Stomach (tissue), 9 donors: ENCODE measurements around the gene STAT1. TPM values are rescaled to one million over a fixed set of nuclear protein-coding genes. Genes with fewer than 3 reads are reported as not detected.

ENCODE experiments used
- DNase-seq, 2 donors: peaks; one replicate each; pipeline versions ENCODE4 v3.0.0 to v3.0.0-alpha.2; 2013 to 2019
- H3K27ac ChIP-seq, 5 donors: fragments of 200-600 bp in 4 of 5; sonication (generic) in 4 of 5; one replicate each; pipeline ENCODE4 v1.5.1; 2013 to 2019; ENCODE audit warnings: mild to moderate bottlenecking in 1 of 5, moderate library complexity in 1 of 5
- H3K27me3 ChIP-seq, 3 donors: fragments of 200-600 bp; sonication (generic); one replicate each; pipeline ENCODE4 v1.5.1; 2017 to 2019; ENCODE audit warnings: mixed run types in 1 of 3
- H3K36me3 ChIP-seq, 4 donors: fragments of 200-600 bp; sonication (generic); 1 replicate in 3 of 4; 2 replicates in 1 of 4; pipeline ENCODE4 v1.5.1; 2016 to 2019
- H3K4me1 ChIP-seq, 4 donors: fragments of 200-600 bp; sonication (generic); one replicate each; pipeline ENCODE4 v1.5.1; 2016 to 2019
- H3K4me3 ChIP-seq, 4 donors: fragments of 200-600 bp; sonication (generic) in 3 of 4; one replicate each; pipeline ENCODE4 v1.5.1; 2016 to 2019; ENCODE audit warnings: mild to moderate bottlenecking in 1 of 4
- H3K9me3 ChIP-seq, 4 donors: fragments of 200-600 bp; sonication (generic); one replicate each; pipeline ENCODE4 v1.5.1; 2016 to 2019
- EP300 ChIP-seq: sonication (generic); formaldehyde crosslinking; IDR thresholded peaks from one replicate; pipeline ENCODE4 v1.6.1; 2017; ENCODE audit warnings: antibody characterized with exemption
- POLR2A ChIP-seq, 4 donors: fragments of 450-650 bp; IDR thresholded peaks; one replicate each; pipeline ENCODE4 v1.6.1; 2016; ENCODE audit warnings: antibody characterized with exemption in 4 of 4, control low read depth in 2 of 4, mild to moderate bottlenecking in 1 of 4, moderate library complexity in 1 of 4
- POLR2AphosphoS5 ChIP-seq, 3 donors: sonication (generic); formaldehyde crosslinking; IDR thresholded peaks; one replicate each; pipeline ENCODE4 v1.6.1; 2016; ENCODE audit warnings: antibody characterized with exemption in 3 of 3
- WGBS, 5 donors: extraction: QIAGEN DNeasy Blood & Tissue Kit in 3 of 5; methylation state at CpG; one replicate each; pipeline versions ENCODE4 v1.1.5 to v1.1.7; 2013 to 2018; 5-methylcytosine and 5-hydroxymethylcytosine counted together
- intact Hi-C: fragments of 100-400 bp; cut with DNase I; formaldehyde crosslinking; loops from one replicate; pipeline ENCODE4 v1.15.1; 2023; ENCODE audit warnings: low total_unique reads
- polyA plus RNA-seq, 3 donors: library from polyadenylated mRNA; stranded (reverse); fragments of 200-250 nt; gene quantifications; one replicate each; pipeline ENCODE4 v1.2.3, GENCODE V29; 2013
- total RNA-seq, 5 donors: library from RNA; depleted of rRNA; stranded (reverse); fragments of >200 nt; gene quantifications; one replicate each; pipeline versions ENCODE4 v1.1.0 to v1.2.3, GENCODE V29; 2014 to 2016
- TF ChIP-seq, protein P1 (sequence below), 7 experiments: fragments of 450-650 bp in 4 of 7; fragments of 200-600 bp in 3 of 7; sonication (generic) in 3 of 7; IDR thresholded peaks; one replicate each; pipeline ENCODE4 v1.5.1; 2016 to 2019; ENCODE audit warnings: antibody characterized with exemption in 7 of 7, control low read depth in 2 of 7, mild to moderate bottlenecking in 1 of 7
- donor health status: healthy with polysubstance abuse.
- donor health status: Bipolar disorder and iron deficiency.
- donor health status: healthy.

The STAT1 gene
- total and polyA plus RNA-seq, 8 donors, result 23.2 to 289 (median 61.7) TPM

GRCh38 chr2:191026377-191026776 lies 12.4 kb upstream of the STAT1 start:
- Histone ChIP-seq H3K9me3 (no peaks in the 10 kb centered on the region), H3K4me3 (no peak overlapping the region), H3K4me1 (peaks cover 9 to 17% (median 14%) of the 10 kb centered on the region in 4 donors), H3K27ac (no peak overlapping the region), H3K27me3 (no peaks in the 10 kb centered on the region), H3K36me3 (no peaks in the 10 kb centered on the region)
- TF ChIP-seq, protein P1, sequence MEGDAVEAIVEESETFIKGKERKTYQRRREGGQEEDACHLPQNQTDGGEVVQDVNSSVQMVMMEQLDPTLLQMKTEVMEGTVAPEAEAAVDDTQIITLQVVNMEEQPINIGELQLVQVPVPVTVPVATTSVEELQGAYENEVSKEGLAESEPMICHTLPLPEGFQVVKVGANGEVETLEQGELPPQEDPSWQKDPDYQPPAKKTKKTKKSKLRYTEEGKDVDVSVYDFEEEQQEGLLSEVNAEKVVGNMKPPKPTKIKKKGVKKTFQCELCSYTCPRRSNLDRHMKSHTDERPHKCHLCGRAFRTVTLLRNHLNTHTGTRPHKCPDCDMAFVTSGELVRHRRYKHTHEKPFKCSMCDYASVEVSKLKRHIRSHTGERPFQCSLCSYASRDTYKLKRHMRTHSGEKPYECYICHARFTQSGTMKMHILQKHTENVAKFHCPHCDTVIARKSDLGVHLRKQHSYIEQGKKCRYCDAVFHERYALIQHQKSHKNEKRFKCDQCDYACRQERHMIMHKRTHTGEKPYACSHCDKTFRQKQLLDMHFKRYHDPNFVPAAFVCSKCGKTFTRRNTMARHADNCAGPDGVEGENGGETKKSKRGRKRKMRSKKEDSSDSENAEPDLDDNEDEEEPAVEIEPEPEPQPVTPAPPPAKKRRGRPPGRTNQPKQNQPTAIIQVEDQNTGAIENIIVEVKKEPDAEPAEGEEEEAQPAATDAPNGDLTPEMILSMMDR (IDR thresholded peaks at IDR 0.05), result no peak
- TF ChIP-seq POLR2AphosphoS5 (IDR thresholded peaks at IDR 0.05) (no peak), POLR2A (IDR thresholded peaks at IDR 0.05) (no peak), EP300 (no peak)
- WGBS, 5 donors, result 41 to 49% (median 47%) methylated on average over 2 of the region's 2 CpGs
- intact Hi-C loops, result no loop called here
- no peak for DNase-seq

- TF ChIP-seq POLR2AphosphoS5 (IDR thresholded peaks at IDR 0.05) (no peak), EP300 (no peak), POLR2A (IDR thresholded peaks at IDR 0.05) (no peak)
- TF ChIP-seq, protein P1 (IDR thresholded peaks at IDR 0.05), result no peak
- H3K9me3 ChIP-seq, result no peaks in the 10 kb centered on the region
- peaks cover 9 to 13% (median 11%) of the 10 kb centered on the region in 4 donors for H3K4me1 ChIP-seq
- H3K27me3 ChIP-seq, result no peaks in the 10 kb centered on the region
- intact Hi-C loops, result no loop called here
- H3K4me3 ChIP-seq, result no peak overlapping the region
- no peak overlapping the region for H3K27ac ChIP-seq
- 50 to 76% (median 64%) methylated on average over 1 of the region's 1 CpG for WGBS, 5 donors
- no peak for DNase-seq
- H3K36me3 ChIP-seq, result no peaks in the 10 kb centered on the region
Measured at GRCh38 chr2:191025135-191025534, 11.2 kb upstream of the STAT1 start.

DNA sequence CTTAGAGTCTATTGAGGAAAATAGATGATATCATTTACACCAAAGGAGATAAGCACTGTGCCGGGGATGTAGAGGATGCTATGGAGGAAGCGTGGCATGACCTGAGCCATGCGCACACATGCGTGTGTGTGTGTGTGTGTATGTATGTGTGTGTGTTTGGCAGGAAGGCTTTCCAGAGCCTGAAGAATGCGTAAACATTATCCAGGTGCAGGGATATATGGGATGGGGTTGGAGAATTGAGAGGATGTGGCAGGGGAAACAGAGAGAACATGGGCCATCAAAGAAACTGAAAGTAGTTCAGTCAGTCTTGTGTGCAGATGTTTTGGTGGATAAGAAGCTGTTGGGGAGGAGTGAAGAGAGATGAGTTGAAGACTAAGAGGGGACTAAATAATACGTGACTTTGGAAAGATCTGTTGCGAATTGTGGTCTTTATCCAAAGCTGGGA lies 9.3 kb upstream of the STAT1 start:
- Histone ChIP-seq H3K27ac (peak overlapping the region in 1 of 5 donors; percentile 54), H3K4me1 (peaks cover 9 to 27% (median 14%) of the 10 kb centered on the region in 4 donors), H3K9me3 (no peaks in the 10 kb centered on the region), H3K27me3 (no peaks in the 10 kb centered on the region), H3K36me3 (no peaks in the 10 kb centered on the region), H3K4me3 (peak overlapping the region in 1 of 4 donors; percentile 12)
- TF ChIP-seq POLR2AphosphoS5 (IDR thresholded peaks at IDR 0.05) (no peak), POLR2A (IDR thresholded peaks at IDR 0.05) (no peak), EP300 (no peak)
- TF ChIP-seq, protein P1 (IDR thresholded peaks at IDR 0.05), result no peak
- intact Hi-C loops, result no loop called here
- WGBS, 5 donors, result 72 to 87% (median 78%) methylated on average over 7 of the region's 7 CpGs
- DNase-seq, result peak in 1 of 2 donors; percentile 42

GRCh38 chr2:191020742-191021381 lies 6.9 kb upstream of the STAT1 start:
- 9 to 22% (median 15%) methylated on average over 14 of the region's 14 CpGs for WGBS, 5 donors
- H3K27me3 ChIP-seq, result no peaks in the 10 kb centered on the region
- DNase-seq, result peak; percentile 36 to 49
- TF ChIP-seq POLR2AphosphoS5 (IDR thresholded peaks at IDR 0.05) (peak in 2 of 3 donors; percentile 18 to 29), EP300 (no peak)
- no peaks in the 10 kb centered on the region for H3K9me3 ChIP-seq
- peak overlapping the region; percentile 64 to 73 (median 66) for H3K4me3 ChIP-seq
- intact Hi-C loops, result no loop called here
- H3K27ac ChIP-seq, result peak overlapping the region; percentile 90 to 99 (median 93)
- H3K4me1 ChIP-seq, result peaks cover 9 to 27% (median 14%) of the 10 kb centered on the region in 4 donors
- no peaks in the 10 kb centered on the region for H3K36me3 ChIP-seq

DNA sequence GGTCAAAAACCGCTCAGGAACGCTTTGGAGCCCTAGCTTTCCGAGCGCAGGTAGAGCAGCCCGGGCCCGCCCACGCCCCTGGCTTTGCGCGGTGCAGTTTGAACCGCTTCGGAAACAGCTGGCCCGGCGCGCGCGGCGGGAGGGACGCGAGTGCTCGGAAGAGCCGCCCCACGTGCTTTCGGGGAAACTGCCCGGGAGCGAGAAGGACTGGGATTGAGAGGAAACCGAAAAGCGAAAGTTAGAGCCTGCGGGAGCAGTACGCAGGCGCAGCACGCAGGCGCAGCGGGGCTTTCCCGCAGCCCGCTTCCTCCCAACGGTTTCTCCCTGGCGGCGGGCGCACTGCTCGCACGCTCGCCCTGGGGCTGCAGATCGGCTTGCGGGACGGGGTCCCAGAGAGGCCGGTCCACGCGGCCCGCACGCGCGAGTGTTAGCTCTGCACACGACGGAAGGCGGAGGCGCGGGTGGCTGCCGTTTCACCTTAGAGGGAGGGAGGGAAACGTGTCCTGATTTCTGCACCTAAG lies 6.3 kb upstream of the STAT1 start:
- 0 to 1% (median 1%) methylated on average over 37 to 59 of the region's 59 CpGs for WGBS, 5 donors
- intact Hi-C loops, result no loop called here
- TF ChIP-seq EP300 (peak; percentile 96), POLR2AphosphoS5 (IDR thresholded peaks at IDR 0.05) (peak; percentile 95 to 99 (median 99)), POLR2A (IDR thresholded peaks at IDR 0.05) (peak in 1 of 4 donors; percentile 49)
- TF ChIP-seq, protein P1 (IDR thresholded peaks at IDR 0.05), result peak in 2 of 7 experiments; percentile 7 to 42

More for the DNA sequence above, 6.3 kb upstream of the STAT1 start:
- Histone ChIP-seq H3K27ac (peak overlapping the region; percentile 90 to 99 (median 93)), H3K27me3 (no peaks in the 10 kb centered on the region), H3K4me3 (peak overlapping the region; percentile 64 to 73 (median 66)), H3K36me3 (no peaks in the 10 kb centered on the region), H3K9me3 (no peaks in the 10 kb centered on the region), H3K4me1 (peaks cover 9 to 28% (median 14%) of the 10 kb centered on the region in 4 donors)
- DNase-seq, result peak; percentile 95 to 99
